UCSD-AML1 (cell line): ENCODE results near the gene CTBP2.
"Not testable (repeated sequence)": the region's sequence is repeated elsewhere in the genome, so short reads cannot be mapped to it uniquely, and the experiment has no call there.

Experiments used
- DNase-seq: peaks from one replicate; lab custom pipeline; 2025; ENCODE audit not compliant: unreplicated experiment; lab: John Stamatoyannopoulos, UW

CTBP2 gene

GRCh38 chr10:125158601-125159485 is 1.5 kb downstream of the CTBP2 start:
- DNase-seq: peak; percentile 83

GRCh38 chr10:125158275-125158600 is 2.1 kb downstream of the CTBP2 start:
- DNase-seq: no peak

DNA sequence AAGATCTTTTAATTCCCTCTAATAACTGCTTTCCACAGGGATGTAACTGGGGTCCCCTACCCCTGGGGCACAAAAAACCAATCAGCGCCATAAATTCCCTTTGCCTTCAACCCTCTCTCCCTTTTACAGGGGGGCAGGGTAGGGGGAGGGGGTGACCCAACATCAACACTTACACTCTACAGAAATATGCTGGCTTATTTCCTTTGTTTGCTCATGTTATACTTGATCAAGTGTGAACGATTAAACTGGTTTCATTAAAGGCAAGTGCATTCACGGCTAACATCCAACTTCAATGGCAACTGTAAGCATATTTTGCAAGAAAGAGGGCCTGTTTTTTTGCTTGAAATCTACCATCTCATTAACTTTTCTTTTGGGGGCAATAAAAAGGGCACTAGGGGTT is 2.9 kb downstream of the CTBP2 start:
- no peak for DNase-seq

GRCh38 chr10:125156739-125157480 is 3.5 kb downstream of the CTBP2 start:
- no peak for DNase-seq

DNA sequence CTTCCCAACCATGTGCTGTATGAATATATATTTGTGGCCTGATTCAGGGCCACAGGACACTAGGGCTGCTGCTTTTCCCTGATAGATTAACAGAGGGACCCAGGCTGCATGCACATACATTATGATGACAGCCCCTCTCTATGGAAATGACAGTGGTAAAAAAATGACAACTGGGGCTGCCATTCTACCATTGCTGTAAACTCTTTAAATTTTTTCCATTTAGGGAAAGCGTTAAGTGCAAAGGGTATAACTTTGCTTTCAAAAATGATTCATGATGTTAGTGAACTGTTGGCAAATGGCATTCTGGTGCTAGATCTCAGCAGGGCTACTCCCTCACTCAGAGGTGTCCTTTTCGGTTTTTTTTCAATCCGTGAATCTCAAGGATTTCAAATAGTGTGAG is 4.2 kb downstream of the CTBP2 start:
- no peak for DNase-seq

GRCh38 chr10:125155101-125155500 is 5.3 kb downstream of the CTBP2 start:
- no peak for DNase-seq

- DNase-seq: no peak
These were observed 5.8 kb downstream of the CTBP2 start for GRCh38 chr10:125154529-125154928.

DNA sequence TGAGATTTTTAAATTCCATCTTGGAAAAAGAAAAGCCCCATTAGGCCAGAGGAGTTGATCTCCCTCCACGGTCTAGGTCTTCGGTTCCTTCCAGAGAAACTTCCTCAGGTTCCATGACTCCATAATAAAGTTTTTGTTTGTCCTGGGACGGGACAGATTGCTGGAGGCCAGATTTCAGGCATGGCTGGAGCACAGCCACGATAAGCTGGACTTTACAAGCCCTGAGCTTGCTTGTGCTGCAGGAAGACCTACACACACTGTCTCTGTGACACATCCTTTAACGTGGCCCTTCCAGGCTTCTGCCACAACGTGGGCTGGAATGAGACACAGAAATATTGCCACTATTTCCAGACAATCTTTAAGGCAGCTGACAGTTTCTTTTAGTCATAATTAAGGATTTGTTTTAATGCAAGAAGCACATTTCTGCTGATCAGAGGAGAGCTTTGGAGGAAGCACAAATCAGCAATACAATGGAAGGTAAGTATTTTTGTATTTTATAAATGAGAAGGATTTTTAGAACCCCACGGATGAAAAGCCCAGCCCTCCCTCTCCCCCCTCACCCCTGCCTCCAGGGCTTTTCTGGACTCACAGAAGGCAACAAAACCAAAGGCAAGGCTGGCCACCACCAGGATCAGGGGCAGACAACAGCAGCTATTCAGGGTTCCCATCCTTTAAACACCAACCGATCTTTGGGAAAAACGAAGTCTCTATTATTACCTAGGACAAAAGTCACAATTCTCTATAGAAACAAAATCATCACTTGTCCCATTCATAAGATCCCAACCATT is 6.5 kb downstream of the CTBP2 start:
- no peak for DNase-seq

GRCh38 chr10:125152450-125153368 is 7.7 kb downstream of the CTBP2 start:
- DNase-seq: no peak

GRCh38 chr10:125151553-125152449 is 8.6 kb downstream of the CTBP2 start:
- no peak for DNase-seq

DNA sequence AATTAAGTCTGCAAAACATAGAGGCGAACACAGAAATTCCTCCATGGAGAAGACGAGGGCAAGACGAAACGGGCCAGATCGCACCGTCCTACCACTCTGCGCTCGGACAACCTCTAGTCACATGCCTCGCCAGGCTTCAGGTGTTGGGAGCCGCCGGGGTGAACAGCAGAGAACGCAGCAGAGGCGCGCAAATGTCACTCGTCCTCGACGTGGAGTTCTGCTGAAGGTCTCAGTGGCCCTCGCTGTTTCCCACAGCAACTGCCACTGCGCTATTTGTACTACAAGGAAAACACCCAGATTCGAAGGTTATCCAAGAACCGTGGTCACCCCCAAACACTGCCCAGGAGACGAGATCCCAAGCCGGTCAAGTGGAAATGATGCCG is 9.2 kb downstream of the CTBP2 start:
- DNase-seq: no peak

GRCh38 chr10:125150376-125151083 is 9.8 kb downstream of the CTBP2 start:
- not testable (repeated sequence) for DNase-seq

DNA sequence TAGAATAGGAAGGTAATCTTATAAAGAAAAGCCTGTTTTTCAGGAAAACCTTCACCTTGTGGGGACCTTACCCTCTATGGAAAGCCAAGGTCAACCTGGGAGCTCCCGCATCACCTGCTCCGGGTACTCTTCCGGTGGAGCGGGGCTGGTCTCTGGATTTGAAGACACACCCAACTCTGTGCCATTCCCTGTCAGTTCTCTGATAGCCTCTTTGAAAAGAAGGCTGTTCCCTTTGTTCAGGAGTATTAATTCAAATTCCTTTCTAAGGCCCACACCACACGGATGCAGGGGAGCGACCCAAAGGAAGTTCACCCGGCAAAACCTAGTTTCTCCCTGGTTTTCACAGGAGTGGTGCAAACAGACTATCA is 10.7 kb downstream of the CTBP2 start:
- DNase-seq: no peak

- DNase-seq: no peak
These were observed 11.2 kb downstream of the CTBP2 start for GRCh38 chr10:125149036-125149679.

- DNase-seq: no peak
These were observed 11.8 kb downstream of the CTBP2 start for GRCh38 chr10:125148528-125148927.

- no peak for DNase-seq
These were observed 12.4 kb downstream of the CTBP2 start for GRCh38 chr10:125147971-125148439.

- no peak for DNase-seq
These were observed 13.4 kb downstream of the CTBP2 start for GRCh38 chr10:125146791-125147579.

GRCh38 chr10:125145636-125146035 is 14.7 kb downstream of the CTBP2 start:
- DNase-seq: no peak
